ENCODE measurements around the gene HOXA7. TPM values are rescaled to one million over a fixed set of nuclear protein-coding genes. Genes with fewer than 3 reads are reported as not detected.
A peak's percentile ranks its signal among the peaks of the same experiment; 100 is the strongest.

Gene HOXA7
- total RNA-seq, 4 donors from 2014 or later, result 3.3 to 11.8 (median 5.7) TPM

DNA sequence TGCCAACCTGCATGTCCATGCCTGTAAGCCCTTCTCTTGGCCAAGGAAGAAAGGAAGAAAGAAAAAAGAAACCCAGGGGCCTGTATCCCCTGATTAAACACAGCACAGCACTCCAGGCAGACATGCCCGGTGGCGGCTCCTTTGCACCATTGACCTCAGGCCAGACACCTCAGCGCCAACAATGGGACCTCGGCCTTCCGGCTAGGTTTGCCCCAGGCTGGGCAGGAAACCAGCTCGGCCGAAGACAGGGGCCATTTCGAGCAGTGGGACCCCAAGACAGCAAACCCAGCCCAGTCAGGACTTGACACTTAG, 14.8 kb upstream of the HOXA7 start:
- no peaks in the 10 kb centered on the region for H3K36me3 ChIP-seq
- peaks cover 0 to 24% (median 13%) of the 10 kb centered on the region in 4 donors for H3K4me1 ChIP-seq
- peaks cover 0 to 21% of the 10 kb centered on the region in 2 donors for H3K27me3 ChIP-seq
- H3K9me3 ChIP-seq, result peaks cover 0 to 3% (median 0%) of the 10 kb centered on the region in 4 donors
- peak in 2 of 3 donors; percentile 74 to 77 for DNase-seq
- H3K27ac ChIP-seq, result peak overlapping the region in 3 of 4 donors; percentile 85 to 88 (median 87)
- peak overlapping the region in 2 of 4 donors; percentile 81 to 84 for H3K4me3 ChIP-seq
- TF ChIP-seq, protein P1, sequence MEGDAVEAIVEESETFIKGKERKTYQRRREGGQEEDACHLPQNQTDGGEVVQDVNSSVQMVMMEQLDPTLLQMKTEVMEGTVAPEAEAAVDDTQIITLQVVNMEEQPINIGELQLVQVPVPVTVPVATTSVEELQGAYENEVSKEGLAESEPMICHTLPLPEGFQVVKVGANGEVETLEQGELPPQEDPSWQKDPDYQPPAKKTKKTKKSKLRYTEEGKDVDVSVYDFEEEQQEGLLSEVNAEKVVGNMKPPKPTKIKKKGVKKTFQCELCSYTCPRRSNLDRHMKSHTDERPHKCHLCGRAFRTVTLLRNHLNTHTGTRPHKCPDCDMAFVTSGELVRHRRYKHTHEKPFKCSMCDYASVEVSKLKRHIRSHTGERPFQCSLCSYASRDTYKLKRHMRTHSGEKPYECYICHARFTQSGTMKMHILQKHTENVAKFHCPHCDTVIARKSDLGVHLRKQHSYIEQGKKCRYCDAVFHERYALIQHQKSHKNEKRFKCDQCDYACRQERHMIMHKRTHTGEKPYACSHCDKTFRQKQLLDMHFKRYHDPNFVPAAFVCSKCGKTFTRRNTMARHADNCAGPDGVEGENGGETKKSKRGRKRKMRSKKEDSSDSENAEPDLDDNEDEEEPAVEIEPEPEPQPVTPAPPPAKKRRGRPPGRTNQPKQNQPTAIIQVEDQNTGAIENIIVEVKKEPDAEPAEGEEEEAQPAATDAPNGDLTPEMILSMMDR (IDR thresholded peaks at IDR 0.05), result no peak
- TF ChIP-seq POLR2A (IDR thresholded peaks at IDR 0.05), result no peak

DNA sequence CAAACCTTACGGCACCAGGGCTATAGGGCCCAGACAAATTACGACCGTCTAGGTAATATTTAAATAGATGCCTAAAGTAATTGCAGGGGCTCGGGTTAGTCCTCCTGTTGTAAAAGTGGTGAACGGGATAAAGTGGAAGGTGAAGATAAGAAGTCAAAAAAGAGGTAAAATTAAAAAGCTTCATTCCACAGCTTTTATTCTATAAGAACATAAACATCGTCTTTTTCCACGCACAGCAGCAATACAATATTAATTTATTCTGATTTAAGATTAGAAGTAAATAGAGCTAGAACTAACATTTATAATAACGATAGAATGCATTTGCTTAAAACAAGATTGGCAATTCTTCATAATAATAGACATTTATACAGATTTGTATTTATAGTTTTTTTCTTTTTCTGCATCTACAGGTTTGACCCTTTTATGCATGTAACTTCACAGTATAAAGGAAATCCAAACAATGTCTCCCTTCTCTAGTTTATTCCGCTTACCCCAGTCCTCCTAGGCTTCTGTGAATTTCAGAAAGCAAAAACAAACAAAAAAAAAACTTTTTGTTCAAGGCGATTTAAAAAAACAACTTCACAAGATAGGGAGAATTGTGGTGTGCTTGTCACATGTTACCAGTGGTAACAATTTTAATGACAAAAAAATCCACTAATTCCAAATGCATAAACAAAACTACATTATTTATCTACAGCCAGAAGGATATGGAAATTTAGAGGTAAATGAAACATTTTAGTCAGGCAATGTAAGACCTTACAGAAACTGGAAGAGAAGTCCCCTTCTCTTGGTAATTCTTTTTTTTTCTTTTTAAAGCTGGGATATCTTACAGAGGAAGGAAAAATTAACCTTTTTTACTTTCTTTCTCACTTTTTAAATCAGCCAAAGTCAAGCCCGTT, 14.2 kb upstream of the HOXA7 start:
- H3K36me3 ChIP-seq, result no peaks in the 10 kb centered on the region
- DNase-seq, result no peak
- peaks cover 0 to 9% (median 0%) of the 10 kb centered on the region in 4 donors for H3K9me3 ChIP-seq
- peaks cover 0 to 28% (median 16%) of the 10 kb centered on the region in 4 donors for H3K4me1 ChIP-seq
- H3K4me3 ChIP-seq, result peak overlapping the region in 3 of 4 donors; percentile 33 to 84 (median 81)
- peaks cover 0 to 22% of the 10 kb centered on the region in 2 donors for H3K27me3 ChIP-seq
- H3K27ac ChIP-seq, result peak overlapping the region in 3 of 4 donors; percentile 85 to 89 (median 87)
- no peak for TF ChIP-seq POLR2A (IDR thresholded peaks at IDR 0.05)
- TF ChIP-seq, protein P1 (IDR thresholded peaks at IDR 0.05), result no peak

DNA sequence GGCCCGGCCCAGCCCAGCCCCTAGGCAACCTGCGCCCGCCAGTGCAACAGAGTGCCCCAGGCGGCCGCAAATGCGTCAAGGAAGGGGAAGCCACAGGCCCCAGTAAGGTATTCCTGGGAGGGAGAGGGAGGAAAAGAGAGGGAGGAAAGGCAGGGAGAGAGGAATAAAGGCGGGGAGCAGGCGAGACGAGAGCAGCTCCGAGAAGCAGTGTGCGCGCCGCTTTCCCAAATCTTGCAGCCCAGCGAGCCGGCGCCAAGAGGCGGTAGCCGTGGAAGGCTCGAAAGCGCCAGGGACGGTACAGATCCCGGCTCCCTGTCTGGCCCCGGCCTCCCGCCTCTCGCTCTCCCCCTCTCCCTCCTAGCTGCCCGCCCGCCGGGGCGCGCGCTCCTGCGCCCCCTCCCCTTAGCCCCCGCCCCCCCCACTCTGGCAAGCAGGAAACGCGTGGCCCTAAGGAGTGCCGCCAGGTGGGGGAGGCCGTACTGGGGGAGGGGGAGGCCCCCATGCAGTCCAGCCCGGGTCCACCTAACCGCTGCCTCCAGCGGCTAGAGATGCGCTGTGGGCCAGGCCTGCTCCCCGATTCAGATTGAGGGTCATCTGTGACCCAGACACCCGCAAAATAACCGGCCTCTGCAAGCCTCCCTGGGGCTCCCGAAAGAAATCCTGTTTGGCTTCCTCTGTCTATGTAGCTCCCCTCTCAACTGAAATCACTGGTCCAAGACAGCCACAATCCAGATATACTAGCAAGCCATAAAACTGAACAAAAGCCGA, 13.4 kb upstream of the HOXA7 start:
- Histone ChIP-seq H3K27me3 (peaks cover 0 to 22% of the 10 kb centered on the region in 2 donors), H3K36me3 (no peaks in the 10 kb centered on the region), H3K4me3 (peak overlapping the region; percentile 11 to 81 (median 45)), H3K27ac (peak overlapping the region; percentile 51 to 89 (median 77)), H3K9me3 (peaks cover 0 to 13% (median 0%) of the 10 kb centered on the region in 4 donors), H3K4me1 (peaks cover 0 to 27% (median 12%) of the 10 kb centered on the region in 4 donors)
- TF ChIP-seq, protein P1 (IDR thresholded peaks at IDR 0.05), result no peak
- no peak for TF ChIP-seq POLR2A (IDR thresholded peaks at IDR 0.05)
- peak in 2 of 3 donors; percentile 48 to 68 for DNase-seq

DNA sequence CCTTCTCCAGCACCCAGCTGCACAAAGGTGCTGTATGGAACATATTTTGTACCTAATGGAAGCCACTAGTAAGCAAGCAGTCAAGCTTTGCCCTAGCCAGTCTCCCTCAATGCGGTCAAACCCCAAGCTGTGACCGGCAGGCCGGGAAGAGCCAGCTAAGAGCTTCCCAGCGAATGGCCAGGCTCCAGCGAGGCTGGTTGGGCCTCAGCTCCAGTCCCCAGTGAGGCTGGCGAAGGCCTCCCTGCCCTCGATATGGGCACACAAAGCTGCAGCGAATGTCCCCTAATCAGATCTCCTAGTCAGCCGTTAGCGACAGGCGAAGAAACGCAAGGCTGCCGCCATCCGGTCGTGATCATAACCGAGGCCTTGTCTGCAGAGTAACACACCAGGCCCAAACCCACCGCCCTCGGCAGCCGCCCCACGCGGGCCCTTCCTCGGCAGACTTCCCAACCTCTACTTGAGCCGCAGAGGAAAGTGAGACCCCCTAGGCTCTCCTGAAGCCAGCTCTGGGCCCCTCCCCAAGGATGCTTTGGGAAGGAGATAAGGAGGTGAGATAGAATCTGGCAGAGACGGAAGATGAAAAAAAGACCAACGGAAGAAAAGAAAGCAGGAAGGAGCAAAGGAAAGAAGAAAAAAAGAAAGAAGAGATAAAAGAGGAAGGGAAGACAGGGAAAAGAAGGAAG, 11.9 kb upstream of the HOXA7 start:
- peak overlapping the region; percentile 51 to 89 (median 77) for H3K27ac ChIP-seq
- peaks cover 0 to 18% of the 10 kb centered on the region in 2 donors for H3K27me3 ChIP-seq
- peaks cover 0 to 13% (median 0%) of the 10 kb centered on the region in 4 donors for H3K9me3 ChIP-seq
- H3K4me1 ChIP-seq, result peaks cover 0 to 15% (median 7%) of the 10 kb centered on the region in 4 donors
- peak overlapping the region in 3 of 4 donors; percentile 33 to 81 (median 57) for H3K4me3 ChIP-seq
- no peaks in the 10 kb centered on the region for H3K36me3 ChIP-seq
- peak in 2 of 3 donors; percentile 82 for DNase-seq
- TF ChIP-seq, protein P1 (IDR thresholded peaks at IDR 0.05), result no peak
- TF ChIP-seq POLR2A (IDR thresholded peaks at IDR 0.05), result peak in 1 of 2 donors; percentile 14

DNA sequence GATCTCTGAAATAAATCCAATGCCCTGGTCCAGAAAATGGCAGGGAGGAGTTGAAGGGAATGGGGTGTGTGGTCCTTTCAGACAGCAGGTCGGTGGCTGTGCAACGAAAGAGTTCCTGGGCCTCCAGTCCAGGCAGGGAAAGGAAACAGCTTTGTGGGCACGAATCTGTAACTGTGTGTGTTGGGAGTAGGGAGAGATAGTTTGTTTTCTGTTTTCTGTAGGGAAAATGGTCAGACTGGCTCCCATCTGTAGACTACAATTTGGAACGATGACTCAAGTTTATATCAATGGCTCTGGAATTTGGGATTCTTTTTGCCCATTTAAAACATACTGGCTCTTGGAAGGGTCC, 11.4 kb upstream of the HOXA7 start:
- H3K27me3 ChIP-seq, result peaks cover 0 to 18% of the 10 kb centered on the region in 2 donors
- peak overlapping the region in 2 of 4 donors; percentile 57 to 81 for H3K4me3 ChIP-seq
- H3K27ac ChIP-seq, result peak overlapping the region; percentile 51 to 89 (median 77)
- peaks cover 0 to 13% (median 0%) of the 10 kb centered on the region in 4 donors for H3K9me3 ChIP-seq
- TF ChIP-seq, protein P1 (IDR thresholded peaks at IDR 0.05), result no peak
- TF ChIP-seq POLR2A (IDR thresholded peaks at IDR 0.05), result no peak
- H3K4me1 ChIP-seq, result peaks cover 0 to 10% (median 5%) of the 10 kb centered on the region in 4 donors
- H3K36me3 ChIP-seq, result no peaks in the 10 kb centered on the region
- peak in 1 of 3 donors; percentile 45 for DNase-seq

Data from Peyer's patch (tissue), 4 donors.